GM18498 (cell line): ENCODE measurements around the gene STRIT1.
"Not testable (repeated sequence)": the region's sequence is repeated elsewhere in the genome, so short reads cannot be mapped to it uniquely, and the experiment has no call there.

ENCODE experiments used
- ATAC-seq: cut with Tn5 transposase; IDR thresholded peaks from one replicate; pipeline ENCODE4 v1.9.1; 2021; ENCODE audit warnings: mild to moderate bottlenecking, moderate library complexity; ENCODE audit not compliant: unreplicated experiment

The STRIT1 gene

DNA sequence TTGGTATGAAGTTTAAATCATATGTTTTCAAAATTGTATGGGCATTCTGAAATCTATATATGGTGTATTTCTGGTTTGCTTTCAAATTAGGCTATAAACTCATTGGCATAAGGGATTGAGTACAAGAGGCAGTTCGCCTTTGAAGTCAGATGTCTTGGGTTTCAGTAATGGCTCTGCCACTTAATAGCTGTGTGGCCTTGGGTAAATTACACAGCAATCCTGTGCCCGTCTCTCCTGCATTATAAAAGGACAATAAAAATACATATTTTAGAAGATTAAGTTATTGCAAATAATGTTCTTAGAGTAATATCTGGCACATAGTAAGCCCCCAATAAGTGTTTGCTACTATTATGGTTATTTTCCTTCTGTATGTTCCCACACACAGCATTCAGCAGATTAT, 20.4 kb upstream of the STRIT1 start:
- no peak for ATAC-seq

DNA sequence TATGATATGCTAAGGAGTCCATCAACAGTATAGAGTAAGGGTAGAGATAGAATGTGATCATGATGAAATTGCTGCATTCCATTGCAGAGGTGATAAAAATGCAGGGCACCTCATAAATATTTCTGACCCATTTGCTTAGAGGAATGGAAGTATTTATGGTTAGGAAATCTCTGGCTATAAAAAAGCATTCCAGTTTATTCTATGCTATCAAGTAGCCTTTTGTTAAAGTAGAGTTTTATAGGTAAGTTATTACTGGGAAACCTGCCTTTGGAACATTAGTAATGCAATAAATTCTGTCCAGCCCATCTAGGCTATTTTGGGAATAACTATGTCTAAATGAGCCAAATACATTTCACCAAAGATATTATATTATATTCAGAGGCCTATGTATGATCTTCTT, 19.8 kb upstream of the STRIT1 start:
- no peak for ATAC-seq

DNA sequence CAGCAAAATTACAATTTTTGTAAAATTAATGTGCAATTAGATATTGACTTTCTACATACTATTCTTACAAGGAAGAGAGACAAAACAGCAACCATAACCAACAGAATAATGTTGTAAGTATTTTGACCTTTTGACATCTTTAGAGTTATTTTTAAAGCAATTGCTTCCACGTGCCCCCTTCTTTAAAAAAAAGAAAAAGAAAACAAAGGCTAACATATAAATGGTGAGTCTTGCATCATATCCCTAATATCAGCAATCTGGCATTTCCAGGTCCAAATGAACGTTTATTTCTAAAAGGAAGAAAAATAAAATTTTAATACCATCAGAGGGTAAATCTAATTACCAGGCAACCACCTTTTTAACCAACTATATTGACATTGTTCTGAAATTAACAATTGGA, 19.3 kb upstream of the STRIT1 start:
- no peak for ATAC-seq

DNA sequence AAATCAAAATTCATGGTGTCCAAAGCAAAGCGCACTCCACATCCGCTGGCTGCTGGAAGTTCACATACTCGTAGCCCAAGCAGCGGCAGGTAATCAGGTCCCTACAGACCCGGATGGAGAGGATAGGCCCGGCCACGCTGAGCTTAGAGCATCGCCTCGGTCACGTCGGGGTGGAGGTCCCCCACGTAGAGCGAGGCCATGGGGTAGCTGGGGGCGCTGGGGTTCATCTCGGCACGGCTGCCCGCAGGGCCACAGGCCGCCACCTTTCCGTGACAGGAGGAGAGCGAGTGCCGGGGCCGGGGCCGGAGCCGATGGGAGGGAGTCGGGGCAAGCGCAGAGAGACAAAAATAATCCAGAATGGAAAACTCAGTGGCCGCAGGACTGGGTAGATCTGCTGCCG, 16.1 kb upstream of the STRIT1 start:
- ATAC-seq: no peak

DNA sequence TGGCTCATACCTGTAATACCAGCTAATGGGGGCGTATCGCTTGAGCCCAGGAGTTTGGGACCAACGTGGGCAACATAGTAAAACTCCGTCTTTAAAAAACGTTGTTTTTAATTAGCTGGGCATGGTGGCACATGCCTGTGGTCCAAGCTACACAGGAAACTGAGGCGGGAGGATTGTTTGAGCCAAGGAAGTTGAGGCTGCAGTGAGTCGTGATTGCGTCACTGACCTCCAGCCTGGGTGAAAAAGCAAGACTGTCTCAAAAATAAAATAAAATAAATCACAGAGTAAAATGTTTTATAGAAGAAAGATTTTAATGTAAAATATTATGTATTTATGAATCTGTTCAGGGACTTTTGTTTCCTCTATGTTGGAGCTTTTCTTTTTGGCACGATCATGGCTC, 15.3 kb upstream of the STRIT1 start:
- ATAC-seq: no peak

DNA sequence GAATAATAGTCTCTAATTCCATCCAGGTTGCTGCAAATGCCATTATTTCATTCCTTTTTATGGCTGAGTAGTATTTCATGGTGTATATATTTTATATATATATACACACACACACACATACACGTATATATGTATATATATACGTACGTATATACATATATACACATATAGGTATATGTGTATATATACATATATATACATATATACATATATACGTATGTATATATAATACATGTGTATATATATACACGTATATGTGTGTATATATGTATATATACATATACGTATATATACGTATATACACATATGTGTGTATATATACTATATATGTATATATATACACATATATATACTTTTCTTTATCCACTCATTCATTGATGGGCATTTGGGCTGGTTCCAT, 13.7 kb upstream of the STRIT1 start:
- ATAC-seq: no peak

DNA sequence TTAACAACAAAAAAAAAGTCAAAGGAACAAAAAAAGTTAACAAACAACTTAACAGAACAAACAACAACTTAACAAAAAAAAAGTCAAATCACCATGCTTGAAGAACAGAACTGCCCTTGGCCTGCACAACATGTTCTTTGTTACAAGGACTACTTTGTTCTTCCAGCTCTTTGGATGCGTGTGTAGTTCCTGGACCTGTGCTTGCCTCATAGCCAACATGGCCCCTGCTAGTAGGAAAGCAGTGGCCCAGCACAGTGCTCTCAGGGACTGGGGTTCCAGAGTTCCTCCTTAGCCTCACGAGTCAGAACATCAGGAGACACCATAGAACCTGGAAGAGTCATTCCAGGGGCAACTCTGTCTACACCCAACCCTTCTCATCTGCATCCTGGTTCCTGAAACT, 10.9 kb upstream of the STRIT1 start:
- no peak for ATAC-seq

DNA sequence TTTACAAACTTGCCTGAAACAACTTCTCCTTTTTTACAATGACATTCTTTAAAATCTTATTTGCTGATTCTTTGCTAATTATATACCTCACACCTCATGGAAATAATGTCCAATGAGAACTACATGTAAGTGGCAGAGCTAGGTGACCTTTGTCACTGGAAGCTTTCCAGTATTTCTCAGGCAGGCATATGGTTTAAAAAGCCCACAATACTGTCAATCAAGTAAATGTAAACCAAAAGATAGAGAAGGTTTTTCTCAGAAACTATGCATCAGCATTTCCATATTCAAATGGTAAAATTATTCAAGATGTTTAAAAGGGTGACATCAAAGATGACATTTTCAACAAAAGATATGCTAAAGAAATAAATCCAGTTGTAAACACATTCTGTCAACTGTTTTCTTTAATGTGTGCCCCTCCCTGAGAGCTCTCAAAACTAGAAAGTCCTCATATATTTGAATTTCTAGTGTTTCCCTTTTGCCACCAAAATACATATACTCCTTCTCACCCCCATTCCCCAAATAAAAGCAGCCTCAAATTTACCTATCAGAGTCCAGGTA, 10.1 kb upstream of the STRIT1 start:
- ATAC-seq: no peak

DNA sequence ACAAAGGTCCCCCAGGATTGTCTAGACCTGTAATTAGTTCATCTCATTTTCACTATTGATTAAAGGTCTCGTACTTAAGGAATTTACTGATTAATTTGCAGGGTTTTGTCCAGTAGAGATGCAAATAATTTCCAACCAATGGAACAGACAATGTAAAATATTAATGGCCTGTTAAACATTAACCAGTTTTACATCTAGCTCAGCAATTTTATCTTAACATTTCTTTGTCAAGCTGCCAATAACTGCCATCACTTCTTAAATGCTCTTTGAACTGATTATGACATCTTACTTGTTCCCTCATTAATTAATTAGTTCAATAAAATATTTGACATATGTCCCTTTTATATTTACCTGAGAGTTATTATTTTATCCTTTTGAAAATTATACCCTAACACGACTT, 9.4 kb upstream of the STRIT1 start:
- ATAC-seq: no peak

DNA sequence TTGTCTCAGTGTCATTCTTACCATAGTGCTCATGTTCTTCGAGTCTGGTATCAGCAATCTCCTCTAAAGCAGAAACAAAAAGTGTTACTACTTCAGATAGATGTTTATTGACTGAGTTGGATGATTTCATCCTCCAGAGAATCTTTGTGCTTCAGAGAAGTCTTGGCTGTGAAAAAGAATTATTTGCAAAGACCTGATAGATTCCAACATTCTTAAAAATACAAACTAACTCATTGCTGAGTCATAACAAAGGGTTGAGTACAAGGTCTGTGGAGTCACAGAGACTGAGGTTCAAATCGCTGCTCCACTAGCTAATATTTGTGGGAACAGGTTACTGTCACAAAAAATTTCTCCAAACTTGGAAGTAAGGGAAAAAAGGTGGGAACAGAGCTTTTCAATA, 9.0 kb upstream of the STRIT1 start:
- no peak for ATAC-seq

DNA sequence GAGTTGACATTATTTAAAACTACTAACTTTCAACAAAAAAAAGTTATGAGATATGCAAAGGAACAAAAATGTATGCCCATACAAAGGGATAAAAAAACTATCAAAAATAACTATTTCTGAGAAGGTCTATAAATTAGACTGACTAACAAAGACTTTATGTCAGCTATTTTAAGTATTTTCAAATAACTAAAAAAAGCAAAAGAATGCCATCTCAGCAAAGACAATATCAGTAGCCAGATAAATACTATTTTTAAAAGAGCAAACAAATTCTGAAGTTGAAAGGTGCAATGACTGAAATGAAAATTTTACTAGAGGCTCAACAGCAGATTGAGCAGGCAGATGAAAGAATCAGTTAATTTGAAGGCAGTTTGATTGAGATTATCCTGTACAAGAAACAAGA, 3.6 kb upstream of the STRIT1 start:
- no peak for ATAC-seq

DNA sequence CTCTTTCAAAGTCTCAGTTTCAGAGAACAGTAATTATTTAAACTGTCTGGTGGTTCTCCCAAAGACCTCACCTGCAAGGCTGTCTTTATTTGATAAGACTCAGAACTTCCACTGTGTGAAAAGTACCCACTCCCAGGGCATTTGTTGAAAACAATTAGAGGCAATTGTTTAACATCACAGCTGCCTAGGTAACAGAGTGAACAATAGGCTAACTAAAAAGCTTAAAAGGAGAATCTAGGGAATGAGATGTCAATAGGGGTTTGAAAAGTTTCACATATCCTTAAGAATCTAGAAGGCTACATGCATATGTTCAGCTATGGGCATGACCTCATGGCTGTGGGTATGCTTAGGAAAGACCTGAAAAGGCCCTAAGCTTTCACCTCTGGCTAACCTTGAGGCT, 2.9 kb upstream of the STRIT1 start:
- no peak for ATAC-seq

DNA sequence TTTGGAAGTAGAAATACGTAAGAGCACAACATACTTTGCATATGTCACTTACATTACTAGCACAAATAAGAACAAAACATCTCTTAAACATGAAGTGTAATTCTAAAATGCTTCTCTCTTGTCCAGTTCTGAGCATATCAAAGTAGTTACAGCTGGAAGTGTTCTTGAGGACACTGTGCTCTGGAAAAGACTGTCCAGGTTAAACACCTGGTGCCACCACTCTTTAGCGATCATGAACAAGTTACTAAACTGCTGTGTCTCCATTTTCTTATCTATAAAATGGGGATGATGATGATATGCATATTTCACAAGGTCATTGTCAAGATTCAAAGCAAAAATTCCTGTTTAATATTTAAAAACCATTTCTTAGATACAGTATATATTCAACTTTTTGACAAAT, 790 bp downstream of the STRIT1 start:
- ATAC-seq: no peak

DNA sequence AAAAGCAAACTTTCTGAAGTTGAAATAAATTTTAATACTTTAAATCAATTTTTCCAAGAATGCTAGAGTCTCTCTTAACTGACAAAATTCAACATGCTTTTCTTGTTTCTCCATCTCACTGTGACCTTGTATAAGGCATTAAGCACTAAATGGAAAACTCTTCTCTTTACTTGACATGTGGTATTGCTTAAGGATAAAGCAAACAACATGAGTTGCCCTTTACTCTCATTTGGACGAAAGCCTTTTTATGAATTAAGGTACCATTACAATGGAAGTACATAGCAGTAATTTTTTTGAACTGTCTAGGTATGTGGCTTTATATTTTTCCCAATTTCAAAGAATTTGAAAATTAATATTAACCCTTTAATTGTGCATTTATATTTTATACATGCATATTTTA, 1.4 kb downstream of the STRIT1 start:
- ATAC-seq: no peak

DNA sequence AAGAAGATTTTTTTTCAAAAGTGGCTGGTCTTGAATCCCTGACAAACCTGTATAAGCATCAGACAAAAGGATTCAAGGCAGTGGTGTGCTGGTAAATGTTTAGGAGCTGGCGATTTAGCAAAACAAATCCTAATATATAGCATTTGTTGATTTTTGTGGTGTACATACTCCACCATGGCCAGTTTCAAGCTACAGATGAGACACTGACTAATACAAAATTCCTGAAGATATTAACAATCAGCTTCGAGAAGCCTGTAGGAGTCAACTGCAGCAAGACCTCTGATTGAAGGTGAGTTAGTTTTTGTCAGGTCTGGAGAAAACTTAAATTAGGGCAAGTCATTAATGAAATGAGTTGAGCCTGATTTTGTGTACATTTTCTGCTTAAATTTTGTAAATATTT, 6.7 kb downstream of the STRIT1 start:
- ATAC-seq: no peak

DNA sequence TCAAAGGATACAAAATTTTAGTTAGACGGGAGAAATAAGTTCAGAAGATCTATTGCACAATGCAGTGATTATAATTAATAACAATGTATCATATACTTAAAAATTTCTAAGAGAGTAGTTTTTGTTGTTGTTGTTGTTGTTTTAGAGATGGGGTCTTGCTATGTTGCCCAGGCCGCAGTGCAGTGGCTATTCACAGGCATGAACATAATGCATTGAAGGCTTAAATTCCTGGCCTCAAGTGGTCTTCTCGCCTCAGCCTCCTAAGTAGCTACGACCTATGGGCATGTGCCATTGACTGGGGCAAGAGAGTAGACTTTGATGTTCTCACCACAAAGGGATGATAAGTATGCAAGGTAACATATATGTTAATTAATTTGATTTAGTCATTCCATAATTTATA, 7.5 kb downstream of the STRIT1 start:
- ATAC-seq: no peak

DNA sequence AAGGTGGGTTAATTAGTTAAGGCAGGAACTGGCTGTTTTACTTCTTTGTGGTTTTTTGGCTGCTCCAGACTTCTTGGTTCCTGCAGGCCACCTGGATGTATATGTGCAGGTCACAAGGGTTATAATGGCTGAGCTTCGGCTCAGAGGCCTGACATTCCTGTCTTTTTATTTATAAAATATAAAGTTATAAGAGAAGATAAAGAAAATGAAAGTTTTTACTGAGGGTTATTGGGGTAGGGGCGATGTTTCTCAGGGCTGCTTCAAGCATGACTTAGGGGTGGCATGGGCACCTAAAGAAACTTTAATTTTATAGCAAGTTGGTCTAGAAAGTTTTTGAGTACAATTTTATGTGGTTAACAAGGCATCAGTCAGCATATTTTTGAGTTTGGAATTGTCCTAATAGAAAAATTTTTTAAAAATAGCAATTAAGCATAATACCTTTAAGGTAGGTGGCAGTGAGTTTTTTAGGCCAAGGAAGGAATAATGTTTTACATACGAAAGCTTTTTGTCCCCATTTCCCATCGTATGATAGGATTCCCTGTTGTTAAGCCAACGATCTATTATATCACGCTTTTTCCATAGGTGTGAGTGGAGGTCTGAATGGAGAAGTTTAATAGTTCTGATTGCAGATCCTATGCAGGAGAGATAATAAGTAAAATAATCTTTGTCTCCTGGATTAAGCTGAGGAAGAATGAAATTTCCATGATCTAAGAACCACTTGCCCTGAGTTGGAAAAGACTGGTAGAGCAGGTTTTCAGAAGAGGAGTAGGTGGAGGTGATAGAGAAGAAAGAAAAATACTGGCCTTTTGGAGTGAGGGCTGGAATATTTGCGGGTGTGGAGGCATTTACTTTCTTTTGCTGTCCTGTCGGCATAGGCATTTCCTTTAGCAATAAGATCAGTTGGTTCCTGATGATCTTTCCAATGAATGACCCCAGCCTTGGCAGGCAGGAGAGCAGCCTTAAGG, 10.1 kb downstream of the STRIT1 start:
- ATAC-seq: no peak

DNA sequence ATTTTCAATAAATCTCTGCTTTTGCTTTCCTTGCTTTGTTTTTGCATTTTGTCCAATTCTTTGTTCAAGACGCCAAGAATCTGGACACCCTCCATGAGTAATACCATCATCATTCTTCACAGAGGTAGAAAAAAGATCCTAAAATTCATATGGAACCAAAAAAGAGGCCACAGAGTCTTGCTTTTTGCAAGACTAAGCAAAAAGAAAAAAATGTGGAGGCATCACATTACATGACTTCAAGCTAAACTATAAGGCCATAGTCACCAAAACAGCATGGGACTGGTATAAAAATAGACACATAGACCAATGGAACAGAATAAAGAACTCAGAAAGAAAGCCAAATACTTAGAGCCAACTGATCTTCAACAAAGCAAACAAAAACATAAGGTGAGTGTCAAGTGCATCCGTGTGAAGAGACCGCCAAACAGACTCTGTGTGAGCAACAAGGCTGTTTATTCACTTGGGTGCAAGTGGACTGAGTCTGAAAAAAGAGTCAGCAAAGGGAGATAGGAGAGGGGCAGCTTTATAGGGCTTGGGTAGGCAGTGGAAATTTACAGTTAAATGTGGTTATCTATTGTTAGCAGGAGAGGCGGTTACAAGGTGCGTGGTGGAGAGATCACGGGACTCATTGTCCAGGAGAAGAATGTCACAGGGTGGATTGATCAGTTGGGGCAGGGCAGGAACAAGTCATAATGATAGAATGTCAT, 10.9 kb downstream of the STRIT1 start:
- ATAC-seq: no peak

DNA sequence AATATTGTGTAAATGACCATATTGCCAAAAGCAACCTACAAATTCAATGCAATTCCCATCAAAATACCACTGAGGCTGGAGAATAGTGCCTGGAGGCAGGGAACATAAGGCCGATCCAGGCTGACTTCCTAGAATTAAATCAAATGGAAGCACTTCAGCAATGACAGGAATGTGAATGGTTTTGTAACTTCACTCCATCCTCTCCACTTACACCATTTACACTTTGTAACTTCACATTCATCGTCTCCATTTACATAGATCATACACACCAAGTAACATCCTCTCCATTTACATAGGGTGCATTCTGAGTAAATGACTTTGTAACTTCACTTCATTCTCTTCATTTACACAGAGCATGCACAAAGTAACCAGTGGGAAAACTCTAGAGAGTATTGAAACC, 11.6 kb downstream of the STRIT1 start:
- no peak for ATAC-seq

DNA sequence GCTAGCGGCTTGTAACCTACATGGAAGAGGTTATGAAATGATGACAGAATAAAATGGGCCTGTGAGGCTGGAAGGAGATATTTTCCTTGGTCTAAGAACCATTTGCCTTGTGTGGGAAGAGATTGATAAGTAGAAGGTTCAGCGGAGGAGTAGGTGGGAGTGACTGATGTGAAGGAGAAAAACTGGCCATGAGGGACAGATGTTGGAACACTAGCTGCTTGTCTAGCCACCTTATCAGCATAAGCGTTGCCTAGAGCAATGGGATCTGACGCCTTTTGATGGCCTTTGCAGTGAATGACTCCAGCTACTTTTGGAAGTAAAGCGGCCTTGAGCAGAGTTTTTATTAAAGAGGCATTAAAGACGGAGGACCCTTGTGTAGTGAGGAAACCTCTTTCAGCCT, 17.4 kb downstream of the STRIT1 start:
- not testable (repeated sequence) for ATAC-seq

DNA sequence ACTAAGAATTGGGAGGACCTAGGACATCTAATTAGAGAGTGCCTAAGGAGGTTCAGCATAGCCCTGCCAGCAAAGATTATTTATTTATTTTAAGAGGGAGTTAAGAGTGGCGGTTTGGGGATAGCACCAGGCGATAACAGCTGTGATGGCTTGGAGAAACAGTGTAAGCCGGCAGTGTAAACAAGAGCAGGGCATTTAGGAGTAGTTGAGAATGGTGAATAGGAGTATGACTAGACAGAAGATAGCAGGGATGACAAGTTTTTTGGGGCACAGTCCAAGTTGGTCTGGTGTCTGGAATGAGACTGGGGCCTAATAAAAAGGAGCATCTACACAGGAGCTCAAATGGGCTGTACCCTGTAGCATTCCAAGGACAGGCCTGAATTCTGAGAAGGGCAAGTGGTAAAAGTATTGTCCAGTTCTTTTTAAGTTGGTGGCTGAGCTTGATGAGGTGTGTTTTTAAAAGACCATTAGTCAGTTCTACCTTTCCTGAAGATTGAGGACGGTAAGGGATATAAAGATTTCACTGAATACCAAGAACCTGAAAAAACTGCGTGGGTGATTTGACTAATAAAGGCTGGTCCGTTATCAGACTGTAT, 18.2 kb downstream of the STRIT1 start:
- ATAC-seq: not testable (repeated sequence)

DNA sequence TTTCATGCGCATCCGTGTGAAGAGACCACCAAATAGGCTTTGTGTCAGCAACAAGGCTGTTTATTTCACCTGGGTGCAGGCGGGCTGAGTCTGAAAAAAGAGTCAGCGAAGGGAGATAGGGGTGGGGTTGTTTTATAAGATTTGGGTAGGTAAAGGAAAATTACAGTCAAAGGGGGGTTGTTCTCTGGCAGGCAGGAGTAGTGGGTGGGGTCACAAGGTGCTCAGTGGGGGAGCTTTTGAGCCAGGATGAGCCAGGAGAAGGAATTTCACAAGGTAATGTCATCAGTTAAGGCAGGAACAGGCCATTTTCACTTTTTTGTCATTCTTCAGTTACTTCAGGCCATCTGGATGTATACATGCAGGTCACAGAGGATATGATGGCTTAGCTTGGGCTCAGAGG, 19.0 kb downstream of the STRIT1 start:
- not testable (repeated sequence) for ATAC-seq
